Measurements from ENCODE around the gene PECR.
A peak's percentile ranks its signal among the peaks of the same experiment; 100 is the strongest.
"Not testable (repeated sequence)": the region's sequence is repeated elsewhere in the genome, so short reads cannot be mapped to it uniquely, and the experiment has no call there.

The PECR gene

DNA sequence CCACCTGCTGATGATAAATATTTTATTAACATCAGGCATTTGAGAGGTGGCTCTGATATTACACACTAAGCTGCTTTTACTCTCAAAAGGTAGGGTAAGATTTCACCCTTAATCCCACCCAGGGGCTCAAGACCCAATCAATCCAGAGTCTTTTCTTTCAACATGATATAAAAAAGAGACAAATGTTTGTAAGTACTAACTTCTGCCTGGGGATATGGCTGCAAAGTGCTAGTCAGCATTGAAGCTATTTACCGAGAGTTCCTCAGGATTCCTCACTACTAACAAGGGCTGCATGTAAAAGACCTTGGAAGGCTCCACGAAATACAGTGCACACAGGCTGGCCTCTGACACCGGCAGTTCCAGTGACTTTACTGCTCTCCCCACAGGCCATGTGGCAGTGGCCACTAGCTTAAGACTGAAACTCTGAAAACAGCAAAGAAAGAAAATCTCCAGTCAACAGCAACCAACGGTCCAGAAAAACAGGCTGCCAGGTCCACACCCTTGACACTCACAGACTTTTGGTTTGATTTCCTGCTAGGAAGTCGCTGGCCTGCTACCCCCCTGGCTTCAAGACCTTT, 79.4 kb downstream of the PECR start:
- Mint-ChIP-seq H3K27ac (peak overlapping the region in 2 of 3 experiments; percentile 12 to 84), H3K4me3 (no peak overlapping the region), H3K27me3 (ENCODE audit: low read depth) (no peaks in the 10 kb centered on the region), H3K36me3 (ENCODE audit: low read depth) (peaks cover 6% of the 10 kb centered on the region), H3K4me1 (peaks cover 33% of the 10 kb centered on the region), H3K9me3 (no peaks in the 10 kb centered on the region)
- TF ChIP-seq, protein P1, sequence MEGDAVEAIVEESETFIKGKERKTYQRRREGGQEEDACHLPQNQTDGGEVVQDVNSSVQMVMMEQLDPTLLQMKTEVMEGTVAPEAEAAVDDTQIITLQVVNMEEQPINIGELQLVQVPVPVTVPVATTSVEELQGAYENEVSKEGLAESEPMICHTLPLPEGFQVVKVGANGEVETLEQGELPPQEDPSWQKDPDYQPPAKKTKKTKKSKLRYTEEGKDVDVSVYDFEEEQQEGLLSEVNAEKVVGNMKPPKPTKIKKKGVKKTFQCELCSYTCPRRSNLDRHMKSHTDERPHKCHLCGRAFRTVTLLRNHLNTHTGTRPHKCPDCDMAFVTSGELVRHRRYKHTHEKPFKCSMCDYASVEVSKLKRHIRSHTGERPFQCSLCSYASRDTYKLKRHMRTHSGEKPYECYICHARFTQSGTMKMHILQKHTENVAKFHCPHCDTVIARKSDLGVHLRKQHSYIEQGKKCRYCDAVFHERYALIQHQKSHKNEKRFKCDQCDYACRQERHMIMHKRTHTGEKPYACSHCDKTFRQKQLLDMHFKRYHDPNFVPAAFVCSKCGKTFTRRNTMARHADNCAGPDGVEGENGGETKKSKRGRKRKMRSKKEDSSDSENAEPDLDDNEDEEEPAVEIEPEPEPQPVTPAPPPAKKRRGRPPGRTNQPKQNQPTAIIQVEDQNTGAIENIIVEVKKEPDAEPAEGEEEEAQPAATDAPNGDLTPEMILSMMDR (IDR thresholded peaks at IDR 0.05; ENCODE audit: unreplicated experiment in 3 of 3), result no peak

DNA sequence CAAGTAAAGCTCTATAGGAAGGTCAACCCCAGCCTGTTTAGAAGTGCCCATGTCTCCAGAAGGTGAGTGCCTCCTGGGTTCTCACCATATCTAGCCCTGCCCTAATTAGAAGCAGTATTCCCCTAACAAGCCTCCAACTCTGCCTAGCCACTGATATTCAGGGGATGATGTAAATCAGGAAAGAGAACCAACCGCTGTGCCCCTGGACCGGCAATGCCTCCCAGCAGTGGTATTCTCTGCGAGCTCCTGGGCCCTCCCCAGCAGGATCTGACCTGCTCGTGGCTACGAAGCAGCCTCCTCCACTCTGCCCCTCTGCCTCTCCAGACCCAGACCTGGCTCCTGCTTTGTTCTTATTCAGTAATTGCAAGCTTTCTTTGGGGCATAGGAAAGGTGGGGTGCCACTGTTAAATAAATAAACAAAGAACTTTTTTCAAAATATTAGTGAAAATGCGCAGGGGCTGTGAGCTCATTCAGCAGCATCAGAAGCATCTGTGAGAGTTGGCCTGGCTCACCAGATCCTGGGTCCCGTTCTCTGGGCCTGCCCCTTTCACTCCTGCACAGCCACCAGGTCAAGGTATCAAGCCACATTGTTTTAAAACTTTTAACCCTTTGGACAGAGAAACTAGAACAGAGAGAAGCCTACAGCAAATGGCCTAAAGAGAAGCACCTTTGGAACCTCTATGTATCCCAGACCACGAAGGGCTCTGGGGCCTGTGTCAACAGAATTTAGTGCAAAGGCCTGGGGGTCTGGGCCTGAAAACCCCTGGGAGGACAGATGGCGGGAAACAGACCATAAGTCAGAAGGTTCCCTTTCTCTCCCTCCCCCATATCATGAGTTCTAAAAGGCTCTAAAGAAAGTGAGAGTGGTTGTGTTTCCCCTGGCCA, 80.2 kb downstream of the PECR start:
- TF ChIP-seq, protein P1 (IDR thresholded peaks at IDR 0.05; ENCODE audit: unreplicated experiment in 3 of 3), result no peak
- H3K36me3 Mint-ChIP-seq (ENCODE audit: low read depth), result peaks cover 9% of the 10 kb centered on the region
- peak overlapping the region in 1 of 3 experiments; percentile 53 for H3K27ac Mint-ChIP-seq
- no peaks in the 10 kb centered on the region for H3K27me3 Mint-ChIP-seq (ENCODE audit: low read depth)
- H3K4me1 Mint-ChIP-seq, result peaks cover 33% of the 10 kb centered on the region
- no peaks in the 10 kb centered on the region for H3K9me3 Mint-ChIP-seq
- no peak overlapping the region for H3K4me3 Mint-ChIP-seq

DNA sequence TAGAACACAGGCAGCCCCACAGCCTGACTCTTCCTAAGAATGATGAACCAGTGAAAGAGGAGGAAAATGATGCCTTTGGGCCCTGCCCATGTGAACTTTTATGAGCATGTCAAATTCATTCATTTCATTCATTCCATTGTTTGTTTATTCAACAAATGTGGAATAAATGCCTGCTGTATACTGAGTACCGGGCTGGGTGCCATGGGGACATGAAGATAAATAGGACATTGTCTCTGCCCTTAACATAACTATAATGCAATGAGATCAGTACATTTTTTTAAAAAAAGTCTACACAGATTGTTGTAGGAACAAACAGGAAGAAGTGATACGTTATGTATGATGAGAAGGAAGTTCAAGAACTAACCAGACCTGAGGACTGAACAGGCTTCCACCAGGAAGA, 83.0 kb downstream of the PECR start:
- peaks cover 1% of the 10 kb centered on the region for H3K9me3 Mint-ChIP-seq
- H3K27me3 Mint-ChIP-seq (ENCODE audit: low read depth), result no peaks in the 10 kb centered on the region
- H3K27ac Mint-ChIP-seq, result no peak overlapping the region
- H3K4me1 Mint-ChIP-seq, result peaks cover 19% of the 10 kb centered on the region
- TF ChIP-seq, protein P1 (IDR thresholded peaks at IDR 0.05; ENCODE audit: unreplicated experiment in 3 of 3), result no peak
- H3K36me3 Mint-ChIP-seq (ENCODE audit: low read depth), result peaks cover 29% of the 10 kb centered on the region
- no peak overlapping the region for H3K4me3 Mint-ChIP-seq

DNA sequence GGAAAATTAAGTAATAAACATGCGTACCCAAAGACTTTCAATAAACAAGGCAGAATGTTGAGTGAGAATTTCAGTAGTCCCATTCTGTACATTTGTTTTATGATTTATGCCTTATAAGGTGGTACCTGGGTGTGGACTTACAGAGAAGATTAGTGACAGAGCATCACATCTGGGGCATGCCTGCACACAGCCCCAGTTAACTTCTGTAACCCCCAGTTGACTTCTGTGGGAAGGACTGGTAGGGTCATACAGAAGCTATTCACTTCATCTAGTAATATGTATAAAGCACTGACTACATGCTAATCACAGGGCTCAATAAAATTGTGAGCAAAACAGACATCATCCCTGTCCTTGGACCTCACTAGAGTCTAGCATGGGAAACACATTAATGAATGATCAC, 84.4 kb downstream of the PECR start:
- Mint-ChIP-seq H3K36me3 (ENCODE audit: low read depth) (peaks cover 43% of the 10 kb centered on the region), H3K27ac (no peak overlapping the region), H3K4me1 (peaks cover 9% of the 10 kb centered on the region), H3K4me3 (no peak overlapping the region), H3K27me3 (ENCODE audit: low read depth) (no peaks in the 10 kb centered on the region), H3K9me3 (peaks cover 13% of the 10 kb centered on the region)
- TF ChIP-seq, protein P1 (IDR thresholded peaks at IDR 0.05; ENCODE audit: unreplicated experiment in 3 of 3), result no peak

DNA sequence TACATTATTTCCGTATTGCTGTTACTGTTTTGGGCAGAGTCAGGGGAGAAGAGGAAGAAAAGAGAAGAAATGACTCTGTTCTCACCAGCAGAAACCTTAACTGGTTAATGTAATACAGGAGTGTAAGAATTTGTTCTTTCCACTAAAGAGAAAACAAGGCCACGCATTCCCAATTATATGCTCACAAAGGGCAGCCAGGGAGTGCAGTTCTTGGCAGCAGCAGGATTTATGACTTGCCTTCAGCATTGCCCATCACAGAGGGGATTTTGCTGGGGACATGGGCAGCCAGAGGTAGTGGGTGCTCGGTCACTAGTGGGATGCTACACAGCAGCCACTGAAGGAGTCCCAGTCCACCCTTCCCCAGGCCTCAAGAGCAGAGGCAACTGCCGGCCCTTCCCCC, 86.7 kb downstream of the PECR start:
- no peak overlapping the region for H3K4me3 Mint-ChIP-seq
- H3K4me1 Mint-ChIP-seq, result peaks cover 7% of the 10 kb centered on the region
- TF ChIP-seq, protein P1 (IDR thresholded peaks at IDR 0.05; ENCODE audit: unreplicated experiment in 3 of 3), result no peak
- no peaks in the 10 kb centered on the region for H3K27me3 Mint-ChIP-seq (ENCODE audit: low read depth)
- peaks cover 66% of the 10 kb centered on the region for H3K36me3 Mint-ChIP-seq (ENCODE audit: low read depth)
- peaks cover 37% of the 10 kb centered on the region for H3K9me3 Mint-ChIP-seq
- peak overlapping the region; percentile 67 to 77 (median 69) for H3K27ac Mint-ChIP-seq

DNA sequence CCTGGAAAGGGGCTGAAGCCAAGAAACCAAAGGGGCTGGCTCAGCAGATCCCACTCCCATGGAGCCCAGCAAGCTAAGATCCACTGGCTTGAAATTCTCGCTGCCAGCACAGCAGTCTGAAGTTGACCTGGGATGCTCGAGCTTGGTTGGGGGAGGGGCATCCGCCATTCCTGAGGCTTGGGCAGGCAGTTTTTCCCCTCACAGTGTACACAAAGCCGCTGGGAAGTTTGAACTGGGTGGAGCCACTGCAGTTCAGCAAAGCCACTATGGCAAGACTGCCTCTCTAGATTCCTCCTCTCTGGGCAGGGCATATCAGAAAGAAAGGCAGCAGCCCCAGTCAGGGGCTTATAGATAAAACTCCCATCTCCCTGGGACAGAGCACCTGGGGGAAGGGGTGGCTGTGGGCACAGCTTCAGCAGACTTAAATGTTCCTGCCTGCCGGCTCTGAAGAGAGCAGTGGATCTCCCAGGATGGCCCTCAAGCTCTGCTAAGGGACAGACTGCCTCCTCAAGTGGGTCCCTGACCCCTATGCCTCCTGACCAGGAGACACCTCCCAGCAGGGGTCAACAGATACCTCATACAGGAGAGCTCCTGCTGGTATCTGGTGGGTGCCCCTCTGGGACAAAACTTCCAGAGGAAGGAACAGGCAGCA, 92.9 kb downstream of the PECR start:
- Mint-ChIP-seq H3K9me3 (peaks cover 53% of the 10 kb centered on the region), H3K36me3 (ENCODE audit: low read depth) (peaks cover 85% of the 10 kb centered on the region)
- H3K27me3 Mint-ChIP-seq (ENCODE audit: low read depth); H3K4me1 Mint-ChIP-seq; H3K4me3 Mint-ChIP-seq; H3K27ac Mint-ChIP-seq: not testable (repeated sequence)
